GM19324 (cell line): ENCODE measurements around the gene BCAN.

ENCODE experiments used
- ATAC-seq: cut with Tn5 transposase; IDR thresholded peaks from one replicate; pipeline ENCODE4 v1.9.1; 2021; ENCODE audit warnings: mild to moderate bottlenecking, moderate library complexity; ENCODE audit not compliant: unreplicated experiment, low FRiP score

BCAN gene

GRCh38 chr1:156673387-156674121 is 31.6 kb downstream of the BCAN start:
- ATAC-seq, result no peak

GRCh38 chr1:156675210-156676113 is 33.5 kb downstream of the BCAN start:
- ATAC-seq, result no peak

GRCh38 chr1:156676114-156676819 is 34.4 kb downstream of the BCAN start:
- no peak for ATAC-seq

GRCh38 chr1:156676820-156677615 is 35.1 kb downstream of the BCAN start, which contains the start of gene NES:
Gene NES (minus strand): TSS chr1:156677407. CDS start chr1:156677264, 143 bp downstream.
- no peak for ATAC-seq

- ATAC-seq, result no peak
These were observed 36.0 kb downstream of the BCAN start for GRCh38 chr1:156677616-156678596.

GRCh38 chr1:156680056-156680455 is 38.1 kb downstream of the BCAN start:
- no peak for ATAC-seq

GRCh38 chr1:156681196-156681960 is 39.5 kb downstream of the BCAN start:
- ATAC-seq, result no peak

GRCh38 chr1:156682166-156682890 is 40.4 kb downstream of the BCAN start:
- no peak for ATAC-seq

GRCh38 chr1:156684227-156684782 is 42.4 kb downstream of the BCAN start:
- no peak for ATAC-seq

- peak; percentile 69 for ATAC-seq
These were observed 47.4 kb downstream of the BCAN start for GRCh38 chr1:156689035-156689952.

- ATAC-seq, result no peak
These were observed 48.2 kb downstream of the BCAN start for GRCh38 chr1:156689953-156690674.

- no peak for ATAC-seq
These were observed 48.7 kb downstream of the BCAN start for GRCh38 chr1:156690675-156691036.

GRCh38 chr1:156691191-156691590 is 49.3 kb downstream of the BCAN start:
- no peak for ATAC-seq

- no peak for ATAC-seq
These were observed 49.9 kb downstream of the BCAN start for GRCh38 chr1:156691665-156692440.

GRCh38 chr1:156692441-156692924 is 50.6 kb downstream of the BCAN start:
- no peak for ATAC-seq
